A673 (cell line): ENCODE data around the gene VCX3A. TPM values are rescaled to one million over a fixed set of nuclear protein-coding genes. Genes with fewer than 3 reads are reported as not detected.

Experiments used
- BruUV-seq: library from RNA; stranded (reverse); fragments of 400-500 nt; replicated peaks from 2 replicates; lab custom pipeline; 2021; lab: Mats Ljungman, UMichigan
- CTCF ChIA-PET: fragments of 300-600 bp; sonication (Branson Sonifier 250); formaldehyde crosslinking; loops from one replicate; lab custom pipeline; 2022; ENCODE audit warnings: antibody characterized with exemption; lab: Charles Lee
- POLR2A ChIA-PET: fragments of 300-600 bp; sonication (Branson Sonifier 250); formaldehyde crosslinking; loops from one replicate; lab custom pipeline; 2022; ENCODE audit warnings: antibody characterized with exemption; ENCODE audit not compliant: low non-redundant PET; lab: Charles Lee
- DNase-seq: peaks from one replicate; pipeline ENCODE4 v3.0.0-alpha.2; 2015; ENCODE audit warnings: low spot score
- H3K27ac ChIP-seq: fragments of 200-600 bp; sonication (generic); 2 replicates; pipeline ENCODE4 v1.5.1; 2016; ENCODE audit warnings: mixed run types, low read depth, mild to moderate bottlenecking, mixed read lengths, antibody characterized with exemption, low read length; ENCODE audit not compliant: poor library complexity, severe bottlenecking
- H3K27me3 ChIP-seq: fragments of 200-600 bp; sonication (generic); replicated peaks from 2 replicates; pipeline ENCODE4 v1.6.1; 2017; ENCODE audit warnings: mixed run types, low read depth, mild to moderate bottlenecking, mixed read lengths, antibody characterized with exemption, low read length; ENCODE audit not compliant: insufficient read depth, poor library complexity
- H3K36me3 ChIP-seq: fragments of 200-600 bp; sonication (generic); 2 replicates; pipeline ENCODE4 v1.6.1; 2016; ENCODE audit warnings: mixed run types, mild to moderate bottlenecking, mixed read lengths, antibody characterized with exemption, low read length; ENCODE audit not compliant: insufficient read depth, poor library complexity, severe bottlenecking
- H3K4me1 ChIP-seq: fragments of 200-600 bp; sonication (generic); 2 replicates; pipeline ENCODE4 v1.6.1; 2017; ENCODE audit warnings: mixed run types, mild to moderate bottlenecking, mixed read lengths, antibody characterized with exemption, low read length; ENCODE audit not compliant: insufficient read depth, poor library complexity, severe bottlenecking
- H3K4me3 ChIP-seq: fragments of 200-600 bp; sonication (generic); 2 replicates; pipeline ENCODE4 v1.5.1; 2016; ENCODE audit warnings: low read depth, mixed run types, mild to moderate bottlenecking, mixed read lengths, low read length; ENCODE audit not compliant: poor library complexity, severe bottlenecking
- H3K9me3 ChIP-seq: fragments of 200-600 bp; sonication (generic); 2 replicates; pipeline ENCODE4 v1.6.1; 2016; ENCODE audit warnings: mixed run types, low read depth, mild to moderate bottlenecking, mixed read lengths, antibody characterized with exemption, low read length; ENCODE audit not compliant: poor library complexity, severe bottlenecking
- EZH2 ChIP-seq: fragments of 200-600 bp; sonication (generic); IDR thresholded peaks from 2 replicates; pipeline ENCODE4 v1.6.1; 2017; ENCODE audit warnings: borderline replicate concordance, low read depth, mild to moderate bottlenecking, mixed read lengths, antibody characterized with exemption, low read length; ENCODE audit not compliant: poor library complexity, severe bottlenecking
- intact Hi-C: fragments of 100-400 bp; cut with micrococcal nuclease; formaldehyde crosslinking; loops from one replicate; pipeline ENCODE4 v1.10.0; 2022; ENCODE audit not compliant: unreplicated experiment
- total RNA-seq: library from RNA; stranded (reverse); gene quantifications from 2 replicates; pipeline ENCODE4 v1.2.3, GENCODE V29; 2021
- TF ChIP-seq, protein P1 (sequence below): fragments of 300-800, 200-600 bp; sonication (generic); conservative IDR thresholded peaks from 2 replicates; pipeline ENCODE4 v1.5.1; 2017; ENCODE audit warnings: low read depth, mild to moderate bottlenecking, antibody characterized with exemption, low read length, moderate library complexity, mixed read lengths

The VCX3A gene
- total RNA-seq, 1 experiment from 2014 or later: not detected

DNA sequence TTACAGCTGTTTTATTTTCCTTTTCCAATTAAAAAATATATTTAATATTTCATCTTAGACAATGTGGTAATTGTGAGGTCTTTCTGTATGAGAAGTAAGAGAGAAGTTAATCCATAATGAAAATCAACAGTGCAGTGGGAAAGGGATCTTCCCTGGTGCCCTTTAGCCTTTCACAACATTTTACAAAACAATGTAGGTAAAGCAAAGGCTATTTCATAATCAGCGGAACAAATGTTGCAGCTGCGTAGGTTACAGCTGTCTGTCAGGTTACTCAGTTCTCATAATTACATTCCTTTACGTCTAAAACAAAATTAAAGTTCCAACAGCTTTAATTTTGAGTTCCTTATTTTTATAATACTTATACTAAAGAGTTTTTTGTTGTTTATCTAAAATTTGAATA is 22.8 kb upstream of the VCX3A start:
- TF ChIP-seq, protein P1, sequence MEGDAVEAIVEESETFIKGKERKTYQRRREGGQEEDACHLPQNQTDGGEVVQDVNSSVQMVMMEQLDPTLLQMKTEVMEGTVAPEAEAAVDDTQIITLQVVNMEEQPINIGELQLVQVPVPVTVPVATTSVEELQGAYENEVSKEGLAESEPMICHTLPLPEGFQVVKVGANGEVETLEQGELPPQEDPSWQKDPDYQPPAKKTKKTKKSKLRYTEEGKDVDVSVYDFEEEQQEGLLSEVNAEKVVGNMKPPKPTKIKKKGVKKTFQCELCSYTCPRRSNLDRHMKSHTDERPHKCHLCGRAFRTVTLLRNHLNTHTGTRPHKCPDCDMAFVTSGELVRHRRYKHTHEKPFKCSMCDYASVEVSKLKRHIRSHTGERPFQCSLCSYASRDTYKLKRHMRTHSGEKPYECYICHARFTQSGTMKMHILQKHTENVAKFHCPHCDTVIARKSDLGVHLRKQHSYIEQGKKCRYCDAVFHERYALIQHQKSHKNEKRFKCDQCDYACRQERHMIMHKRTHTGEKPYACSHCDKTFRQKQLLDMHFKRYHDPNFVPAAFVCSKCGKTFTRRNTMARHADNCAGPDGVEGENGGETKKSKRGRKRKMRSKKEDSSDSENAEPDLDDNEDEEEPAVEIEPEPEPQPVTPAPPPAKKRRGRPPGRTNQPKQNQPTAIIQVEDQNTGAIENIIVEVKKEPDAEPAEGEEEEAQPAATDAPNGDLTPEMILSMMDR: no peak
- no peak for TF ChIP-seq EZH2
- ChIA-PET CTCF (no interaction called here), POLR2A (no interaction called here)
- no peaks in the 10 kb centered on the region for H3K27me3 ChIP-seq
- no peak overlapping the region for H3K4me3 ChIP-seq
- no peak overlapping the region for H3K27ac ChIP-seq
- intact Hi-C loops: no loop called here
- no peak for DNase-seq
- H3K9me3 ChIP-seq: peaks cover 4% of the 10 kb centered on the region
- H3K4me1 ChIP-seq: no peaks in the 10 kb centered on the region
- no peaks in the 10 kb centered on the region for H3K36me3 ChIP-seq
- BruUV-seq: no TSS peak

DNA sequence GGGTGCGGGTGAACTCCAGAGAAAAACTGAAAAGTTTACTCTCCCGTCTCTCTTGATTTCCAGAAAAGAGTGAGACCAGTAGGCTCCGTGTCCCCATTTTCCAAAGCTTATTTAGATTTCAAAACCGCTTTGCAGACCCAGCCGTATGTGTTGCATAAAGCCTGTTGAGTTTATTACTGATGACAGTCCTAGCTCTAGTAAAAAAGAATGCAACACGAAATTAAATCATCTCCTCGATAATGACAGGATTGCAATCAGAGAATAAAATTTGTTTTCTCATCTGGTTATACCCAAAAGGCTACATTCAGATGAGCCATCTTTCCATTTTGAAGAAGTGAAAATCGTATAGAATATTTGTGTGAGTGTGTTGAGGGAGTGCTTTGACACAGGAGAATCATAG is 16.1 kb upstream of the VCX3A start:
- H3K4me1 ChIP-seq: no peaks in the 10 kb centered on the region
- no peak for DNase-seq
- intact Hi-C loops: no loop called here
- ChIA-PET CTCF (no interaction called here), POLR2A (no interaction called here)
- peaks cover 4% of the 10 kb centered on the region for H3K9me3 ChIP-seq
- TF ChIP-seq EZH2: no peak
- TF ChIP-seq, protein P1: no peak
- no peak overlapping the region for H3K27ac ChIP-seq
- no peaks in the 10 kb centered on the region for H3K36me3 ChIP-seq
- no peaks in the 10 kb centered on the region for H3K27me3 ChIP-seq
- H3K4me3 ChIP-seq: no peak overlapping the region
- no TSS peak for BruUV-seq

DNA sequence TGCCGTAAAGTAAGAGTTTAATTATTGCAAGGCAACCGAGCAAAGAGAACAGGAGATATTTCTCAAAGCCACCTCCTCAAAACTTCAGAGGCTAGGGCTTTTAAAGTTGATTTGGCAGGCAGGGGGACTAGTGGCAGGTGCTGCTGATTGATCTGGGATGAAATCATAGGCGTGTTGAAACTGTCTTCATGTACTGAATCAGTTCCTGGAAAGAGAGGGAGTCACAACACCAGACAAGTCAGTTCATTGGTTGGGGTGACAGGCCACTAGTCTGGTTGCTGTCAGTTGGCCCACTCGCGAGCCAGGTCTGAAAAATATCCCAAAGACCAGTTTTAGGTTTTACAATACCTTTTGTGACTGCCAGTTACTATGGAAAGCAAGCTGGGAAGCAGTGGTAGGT is 10.8 kb upstream of the VCX3A start:
- Histone ChIP-seq H3K9me3 (no peaks in the 10 kb centered on the region), H3K4me3 (no peak overlapping the region), H3K4me1 (no peaks in the 10 kb centered on the region), H3K27me3 (no peaks in the 10 kb centered on the region), H3K27ac (no peak overlapping the region), H3K36me3 (no peaks in the 10 kb centered on the region)
- ChIA-PET POLR2A (no interaction called here), CTCF (no interaction called here)
- intact Hi-C loops: no loop called here
- BruUV-seq: no TSS peak
- no peak for TF ChIP-seq EZH2
- TF ChIP-seq, protein P1: no peak
- no peak for DNase-seq
